Measurements from ENCODE around the gene FYTTD1. TPM values are rescaled to one million over a fixed set of nuclear protein-coding genes. Genes with fewer than 3 reads are reported as not detected.

FYTTD1 gene
- total and polyA plus RNA-seq, 8 donors, result 8.3 to 37.9 (median 28.0) TPM

- H3K27me3 ChIP-seq, result no peaks in the 10 kb centered on the region
- no peak for ATAC-seq
- intact Hi-C loops (cut with DNase I), result no loop called here
- H3K9me3 ChIP-seq, result no peaks in the 10 kb centered on the region
- 91 to 96% methylated on average over 3 of the region's 3 CpGs for WGBS, 2 donors
- no peak overlapping the region for H3K27ac ChIP-seq
- no peak for TF ChIP-seq CTCF (IDR thresholded peaks at IDR 0.05)
- no peak for FAIRE-seq
- H3K4me1 ChIP-seq, result peaks cover 0 to 12% (median 4%) of the 10 kb centered on the region in 3 donors
- H3K36me3 ChIP-seq, result no peaks in the 10 kb centered on the region
- H3K4me3 ChIP-seq, result no peak overlapping the region
- no peak for DNase-seq
Observed at GRCh38 chr3:197789309-197789708, 39.6 kb downstream of the FYTTD1 start.

- FAIRE-seq (no peak), ATAC-seq (no peak), DNase-seq (no peak)
- intact Hi-C loops (cut with DNase I), result no loop called here
- Histone ChIP-seq H3K27me3 (no peaks in the 10 kb centered on the region), H3K27ac (no peak overlapping the region), H3K36me3 (no peaks in the 10 kb centered on the region), H3K4me3 (no peak overlapping the region), H3K9me3 (no peaks in the 10 kb centered on the region), H3K4me1 (peaks cover 0 to 12% (median 4%) of the 10 kb centered on the region in 3 donors)
- WGBS, 2 donors, result 74 to 82% methylated on average over 1 of the region's 1 CpG
- no peak for TF ChIP-seq CTCF (IDR thresholded peaks at IDR 0.05)
Observed at GRCh38 chr3:197790033-197790432, 40.4 kb downstream of the FYTTD1 start.

- intact Hi-C loops (cut with DNase I), result no loop called here
- Histone ChIP-seq H3K36me3 (no peaks in the 10 kb centered on the region), H3K4me3 (peak within 1 kb of the TSS; percentile 49 to 95 (median 78)), H3K27me3 (no peaks in the 10 kb centered on the region), H3K4me1 (peaks cover 0 to 12% (median 4%) of the 10 kb centered on the region in 3 donors), H3K9me3 (no peaks in the 10 kb centered on the region), H3K27ac (peak within 1 kb of the TSS; percentile 81 to 92 (median 88))
- peak; percentile 70 to 91 (median 78) for DNase-seq
- no peak for FAIRE-seq
- ATAC-seq, result peak; percentile 86 to 94 (median 92)
- 0 to 1% methylated on average over 74 to 83 of the region's 83 CpGs for WGBS, 2 donors
- TF ChIP-seq CTCF (IDR thresholded peaks at IDR 0.05), result no peak
Observed at GRCh38 chr3:197791113-197791891, 41.6 kb downstream of the FYTTD1 start, which contains the start of gene LRCH3. LRCH3 (plus strand) TSS chr3:197791254; CDS start chr3:197791279, 25 bp downstream.

GRCh38 chr3:197791892-197792647, 42.4 kb downstream of the FYTTD1 start:
- no peak for FAIRE-seq
- peaks cover 0 to 12% (median 4%) of the 10 kb centered on the region in 3 donors for H3K4me1 ChIP-seq
- H3K27me3 ChIP-seq, result no peaks in the 10 kb centered on the region
- ATAC-seq, result peak; percentile 35 to 52 (median 46)
- H3K9me3 ChIP-seq, result no peaks in the 10 kb centered on the region
- intact Hi-C loops (cut with DNase I), result no loop called here
- 20 to 25% methylated on average over 25 of the region's 25 CpGs for WGBS, 2 donors
- peak overlapping the region; percentile 49 to 95 (median 78) for H3K4me3 ChIP-seq
- no peaks in the 10 kb centered on the region for H3K36me3 ChIP-seq
- no peak for TF ChIP-seq CTCF (IDR thresholded peaks at IDR 0.05)
- peak in 1 of 6 donors; percentile 25 for DNase-seq
- peak overlapping the region in 3 of 4 donors; percentile 86 to 92 (median 91) for H3K27ac ChIP-seq

Data from pancreas (tissue), 10 donors.